ENCODE data around the gene PLXNA2.

The PLXNA2 gene

DNA sequence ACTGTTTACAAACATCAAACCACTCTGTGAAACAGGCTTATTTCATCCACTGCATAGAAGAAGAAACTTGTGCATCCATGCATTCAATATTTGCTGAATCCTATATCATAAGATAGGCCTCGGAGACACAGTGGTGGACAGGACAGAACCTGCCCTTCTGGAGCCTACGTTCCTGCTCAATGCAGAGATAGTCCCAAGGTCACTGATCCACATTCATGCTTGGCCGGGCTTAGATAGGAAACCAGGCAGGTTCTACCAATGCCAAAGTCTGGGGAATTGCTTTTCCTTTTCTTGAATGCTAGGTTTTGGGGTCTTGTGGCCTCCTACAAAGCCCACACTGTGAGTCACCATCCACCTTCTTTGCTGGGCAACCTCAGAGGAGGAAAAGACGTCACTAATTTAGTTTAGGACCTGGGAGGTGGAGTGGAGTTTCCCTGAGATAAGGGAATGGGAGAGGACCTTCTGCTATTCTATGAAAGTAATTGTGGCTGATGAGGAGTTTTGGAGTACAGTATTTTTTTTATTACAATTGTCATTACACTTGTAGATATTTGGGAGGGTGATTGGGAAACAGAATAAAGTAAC lies 233.6 kb downstream of the PLXNA2 start:
- H3K4me3 ChIP-seq (ENCODE audit: low read depth, low read length), result no peak overlapping the region
- H3K9me3 ChIP-seq, result peaks cover 4% of the 10 kb centered on the region; the same call in 1 of the 2 replicates
- TF ChIP-seq, protein P1, sequence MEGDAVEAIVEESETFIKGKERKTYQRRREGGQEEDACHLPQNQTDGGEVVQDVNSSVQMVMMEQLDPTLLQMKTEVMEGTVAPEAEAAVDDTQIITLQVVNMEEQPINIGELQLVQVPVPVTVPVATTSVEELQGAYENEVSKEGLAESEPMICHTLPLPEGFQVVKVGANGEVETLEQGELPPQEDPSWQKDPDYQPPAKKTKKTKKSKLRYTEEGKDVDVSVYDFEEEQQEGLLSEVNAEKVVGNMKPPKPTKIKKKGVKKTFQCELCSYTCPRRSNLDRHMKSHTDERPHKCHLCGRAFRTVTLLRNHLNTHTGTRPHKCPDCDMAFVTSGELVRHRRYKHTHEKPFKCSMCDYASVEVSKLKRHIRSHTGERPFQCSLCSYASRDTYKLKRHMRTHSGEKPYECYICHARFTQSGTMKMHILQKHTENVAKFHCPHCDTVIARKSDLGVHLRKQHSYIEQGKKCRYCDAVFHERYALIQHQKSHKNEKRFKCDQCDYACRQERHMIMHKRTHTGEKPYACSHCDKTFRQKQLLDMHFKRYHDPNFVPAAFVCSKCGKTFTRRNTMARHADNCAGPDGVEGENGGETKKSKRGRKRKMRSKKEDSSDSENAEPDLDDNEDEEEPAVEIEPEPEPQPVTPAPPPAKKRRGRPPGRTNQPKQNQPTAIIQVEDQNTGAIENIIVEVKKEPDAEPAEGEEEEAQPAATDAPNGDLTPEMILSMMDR (IDR thresholded peaks at IDR 0.05; ENCODE audit: low read depth, low read length), result no peak
- no peaks in the 10 kb centered on the region for H3K36me3 ChIP-seq
- no peaks in the 10 kb centered on the region for H3K27me3 ChIP-seq
- peaks cover 69% of the 10 kb centered on the region for H3K4me1 ChIP-seq
- DNase-seq, result no peak

DNA sequence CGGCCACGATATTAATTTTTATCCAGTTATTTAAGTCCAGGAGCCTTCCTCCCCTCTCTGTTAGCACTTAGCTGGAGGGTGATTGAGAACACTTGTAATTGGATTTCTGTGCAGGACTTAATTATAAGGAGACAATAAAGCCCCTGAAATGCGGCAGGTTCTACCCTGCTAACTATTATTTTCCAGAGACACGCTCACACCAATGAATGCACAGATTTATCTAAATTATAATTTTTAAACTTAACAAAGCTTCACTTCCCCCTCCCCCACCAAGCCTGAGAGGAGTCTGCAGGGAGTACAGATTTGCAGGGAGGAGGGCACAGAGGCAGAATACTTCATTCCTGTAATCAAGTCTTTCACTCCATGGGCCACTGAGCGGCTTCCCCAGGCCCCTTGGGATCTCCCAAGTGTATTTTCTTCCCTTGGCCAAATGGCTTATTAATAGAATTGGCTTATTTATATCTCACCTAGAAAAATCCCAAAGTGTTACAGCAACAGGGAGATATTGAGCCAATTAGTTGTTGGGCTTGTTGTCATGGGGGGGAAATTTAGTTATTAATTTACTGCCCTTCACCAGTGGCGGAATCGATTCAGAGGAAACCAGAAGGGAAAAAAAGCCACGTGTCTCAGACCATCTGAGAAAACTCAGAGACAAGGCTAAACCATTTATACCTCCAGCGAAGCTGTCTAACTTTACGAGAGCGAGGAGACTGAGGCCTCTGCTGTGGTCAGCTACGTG lies 234.3 kb downstream of the PLXNA2 start:
- H3K9me3 ChIP-seq, result peaks cover 4% of the 10 kb centered on the region; the same call in 1 of the 2 replicates
- peaks cover 67% of the 10 kb centered on the region for H3K4me1 ChIP-seq
- H3K4me3 ChIP-seq (ENCODE audit: low read depth, low read length), result no peak overlapping the region
- TF ChIP-seq, protein P1 (IDR thresholded peaks at IDR 0.05; ENCODE audit: low read depth, low read length), result no peak
- no peaks in the 10 kb centered on the region for H3K36me3 ChIP-seq
- no peaks in the 10 kb centered on the region for H3K27me3 ChIP-seq
- DNase-seq, result no peak

DNA sequence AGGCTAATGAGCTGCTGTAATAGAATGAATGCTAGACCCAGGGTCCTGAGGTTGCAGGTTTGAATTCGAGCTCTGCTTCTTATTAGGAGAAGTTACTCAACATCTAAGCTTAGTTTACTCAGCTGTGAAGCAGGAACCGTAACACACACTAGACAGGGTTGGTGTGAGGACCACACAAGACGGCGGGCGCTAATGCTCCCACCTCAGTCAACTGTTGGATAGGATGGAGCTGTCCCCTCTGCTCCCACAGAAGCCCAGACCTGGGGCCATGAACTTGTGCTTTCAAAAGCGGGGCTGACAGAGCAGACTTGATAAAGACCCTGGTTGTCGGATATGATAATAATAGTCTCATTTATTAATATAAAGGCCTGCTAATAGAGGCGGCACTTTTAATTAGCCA lies 234.9 kb downstream of the PLXNA2 start:
- no peak for DNase-seq
- H3K36me3 ChIP-seq, result no peaks in the 10 kb centered on the region
- H3K4me1 ChIP-seq, result peaks cover 62% of the 10 kb centered on the region
- peaks cover 4% of the 10 kb centered on the region; the same call in 1 of the 2 replicates for H3K9me3 ChIP-seq
- TF ChIP-seq, protein P1 (IDR thresholded peaks at IDR 0.05; ENCODE audit: low read depth, low read length), result no peak
- H3K27me3 ChIP-seq, result no peaks in the 10 kb centered on the region
- no peak overlapping the region for H3K4me3 ChIP-seq (ENCODE audit: low read depth, low read length)

DNA sequence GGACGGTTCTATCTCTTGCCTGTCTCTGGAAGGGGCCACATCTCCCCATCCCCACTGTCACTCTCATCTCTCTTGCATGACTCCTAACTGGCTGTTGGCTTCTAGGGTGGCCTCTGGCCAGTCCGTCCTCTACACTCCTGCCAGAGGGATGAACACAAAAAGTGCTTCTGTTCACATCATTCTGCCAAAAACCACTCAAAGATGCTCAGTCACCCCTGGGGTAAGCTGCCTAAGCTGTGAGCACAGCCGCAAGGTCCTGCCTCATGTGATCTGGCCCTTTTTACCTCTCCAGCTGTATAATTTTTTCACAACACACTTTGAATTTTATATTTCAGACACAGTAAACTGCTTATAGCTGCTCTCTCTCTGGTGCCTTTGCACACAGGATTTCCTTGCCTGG lies 235.7 kb downstream of the PLXNA2 start:
- TF ChIP-seq, protein P1 (IDR thresholded peaks at IDR 0.05; ENCODE audit: low read depth, low read length), result no peak
- no peak for DNase-seq
- no peaks in the 10 kb centered on the region for H3K36me3 ChIP-seq
- H3K27me3 ChIP-seq, result no peaks in the 10 kb centered on the region
- peaks cover 4% of the 10 kb centered on the region; the same call in 1 of the 2 replicates for H3K9me3 ChIP-seq
- H3K4me3 ChIP-seq (ENCODE audit: low read depth, low read length), result no peak overlapping the region
- H3K4me1 ChIP-seq, result peaks cover 54% of the 10 kb centered on the region

DNA sequence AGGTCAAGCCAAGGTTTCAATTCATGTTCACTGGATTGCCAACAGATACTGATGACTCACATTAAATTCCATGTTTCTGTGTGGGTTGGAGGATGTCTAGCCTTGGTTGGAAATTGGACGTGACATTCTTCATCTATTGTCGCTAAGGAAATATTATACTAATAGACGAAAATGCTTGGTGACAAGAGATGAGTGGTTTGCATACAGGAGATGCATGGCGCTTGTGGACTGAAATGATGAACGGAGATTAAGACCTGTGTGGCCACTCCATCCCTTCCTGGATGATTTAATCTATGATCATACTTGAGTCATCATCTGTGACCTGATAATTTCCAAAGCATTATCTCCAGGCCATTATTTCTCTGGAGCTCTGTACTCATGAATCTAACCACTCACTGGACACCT lies 236.2 kb downstream of the PLXNA2 start:
- Histone ChIP-seq H3K9me3 (peaks cover 4% of the 10 kb centered on the region; the same call in 1 of the 2 replicates), H3K4me1 (peaks cover 50% of the 10 kb centered on the region), H3K36me3 (no peaks in the 10 kb centered on the region), H3K4me3 (ENCODE audit: low read depth, low read length) (no peak overlapping the region), H3K27me3 (no peaks in the 10 kb centered on the region)
- peak; percentile 56 for DNase-seq
- TF ChIP-seq, protein P1 (IDR thresholded peaks at IDR 0.05; ENCODE audit: low read depth, low read length), result no peak

All from BE2C (cell line).